Neural cell (in vitro differentiated cells): Measurements from ENCODE around the gene LIPC. TPM values are rescaled to one million over a fixed set of nuclear protein-coding genes. Genes with fewer than 3 reads are reported as not detected.

Experiments used
- H2AFZ ChIP-seq: fragments of 200-600, 300-800 bp; sonication (generic), shearing (Covaris generic); 2 replicates; pipeline ENCODE4 v1.6.0; 2014; ENCODE audit warnings: low read depth, mild to moderate bottlenecking, antibody characterized with exemption, low read length, moderate library complexity
- H3F3A ChIP-seq: fragments of 200-600 bp; shearing (Covaris generic); 2 replicates; pipeline ENCODE4 v1.6.1; 2016; ENCODE audit warnings: mild to moderate bottlenecking, moderate library complexity, mixed read lengths, antibody characterized with exemption, low read length; ENCODE audit not compliant: insufficient read depth, poor library complexity, severe bottlenecking
- H3K27ac ChIP-seq: fragments of 200-600, 300-800 bp; sonication (generic), shearing (Covaris generic); 2 replicates; pipeline ENCODE4 v1.5.1; 2014; ENCODE audit warnings: mild to moderate bottlenecking, low read length, moderate library complexity
- H3K27me3 ChIP-seq: fragments of 300-800, 200-600 bp; sonication (generic), shearing (Covaris generic); 2 replicates; pipeline ENCODE4 v1.6.0; 2014; ENCODE audit warnings: mild to moderate bottlenecking, low read depth, low read length, moderate library complexity; ENCODE audit not compliant: insufficient read depth
- H3K36me3 ChIP-seq: fragments of 300-800, 200-600 bp; sonication (generic), shearing (Covaris generic); 2 replicates; pipeline ENCODE4 v1.5.1; 2014; ENCODE audit warnings: mild to moderate bottlenecking, antibody characterized with exemption, low read length, moderate library complexity; ENCODE audit not compliant: insufficient read depth
- H3K4me2 ChIP-seq: fragments of 300-800, 200-600 bp; sonication (generic), shearing (Covaris generic); 2 replicates; pipeline ENCODE4 v1.6.0; 2014; ENCODE audit warnings: mild to moderate bottlenecking, low read length
- H3K4me3 ChIP-seq: fragments of 300-800, 200-600 bp; sonication (generic), shearing (Covaris generic); 2 replicates; pipeline ENCODE4 v1.5.1; 2014; ENCODE audit warnings: mild to moderate bottlenecking, low read length, moderate library complexity
- H3K79me2 ChIP-seq: fragments of 200-600 bp; shearing (Covaris generic); replicated peaks from 2 replicates; pipeline ENCODE4 v1.6.0; 2014; ENCODE audit warnings: mild to moderate bottlenecking, low read length, moderate library complexity; ENCODE audit not compliant: insufficient read depth
- H3K9ac ChIP-seq: fragments of 300-800, 200-600 bp; sonication (generic), shearing (Covaris generic); 2 replicates; pipeline ENCODE4 v1.6.1; 2016; ENCODE audit warnings: mild to moderate bottlenecking, low read length, mixed read lengths
- H3K9me2 ChIP-seq: fragments of 200-600 bp; shearing (Covaris generic); 2 replicates; pipeline ENCODE4 v1.6.1; 2016; ENCODE audit warnings: mild to moderate bottlenecking, low read length, mixed read lengths; ENCODE audit not compliant: insufficient read depth
- H3K9me3 ChIP-seq: fragments of 200-600, 300-800 bp; sonication (generic), shearing (Covaris generic); 2 replicates; pipeline ENCODE4 v1.6.1; 2016; ENCODE audit warnings: mild to moderate bottlenecking, mixed run types, low read length, moderate library complexity, mixed read lengths
- H4K20me1 ChIP-seq: fragments of 200-600 bp; shearing (Covaris generic); 2 replicates; pipeline ENCODE4 v1.6.1; 2016; ENCODE audit warnings: mild to moderate bottlenecking, mixed run types; ENCODE audit not compliant: insufficient read depth
- CTCF ChIP-seq: fragments of 450-650 bp; IDR thresholded peaks from 2 replicates; pipeline ENCODE4 v1.5.1; 2014; ENCODE audit warnings: antibody characterized with exemption, mild to moderate bottlenecking, moderate library complexity; ENCODE audit not compliant: poor library complexity, severe bottlenecking
- EP300 ChIP-seq: fragments of 450-650 bp; conservative IDR thresholded peaks from 2 replicates; pipeline ENCODE4 v1.6.1; 2014; ENCODE audit warnings: antibody characterized with exemption, mild to moderate bottlenecking, moderate library complexity; ENCODE audit not compliant: poor library complexity, severe bottlenecking
- EZH2 ChIP-seq: fragments of 200-600, 300-800 bp; shearing (Covaris generic), sonication (generic); IDR thresholded peaks from 2 replicates; pipeline ENCODE4 v1.6.1; 2014; ENCODE audit warnings: antibody characterized with exemption, low read length, borderline replicate concordance, mild to moderate bottlenecking; ENCODE audit not compliant: insufficient read depth, poor library complexity, severe bottlenecking
- MXI1 ChIP-seq: fragments of 450-650 bp; conservative IDR thresholded peaks from 2 replicates; pipeline ENCODE4 v1.6.1; 2014; ENCODE audit warnings: antibody characterized with exemption, mild to moderate bottlenecking; ENCODE audit not compliant: poor library complexity, severe bottlenecking
- POLR2AphosphoS5 ChIP-seq: IDR thresholded peaks from 2 replicates; pipeline ENCODE4 v1.6.1; 2012
- RAD21 ChIP-seq: fragments of 450-650 bp; conservative IDR thresholded peaks from 2 replicates; pipeline ENCODE4 v1.6.1; 2014; ENCODE audit warnings: antibody characterized with exemption, mild to moderate bottlenecking, moderate library complexity
- SMC3 ChIP-seq: fragments of 450-650 bp; conservative IDR thresholded peaks from 2 replicates; pipeline ENCODE4 v1.6.1; 2014; ENCODE audit warnings: antibody characterized with exemption, mild to moderate bottlenecking, moderate library complexity; ENCODE audit not compliant: poor library complexity
- TAF1 ChIP-seq: IDR thresholded peaks from 2 replicates; pipeline ENCODE4 v1.6.1; 2012; ENCODE audit warnings: low read depth
- polyA plus RNA-seq: library from polyadenylated mRNA; depleted of rRNA; stranded (reverse); fragments of >200 nt; gene quantifications from 2 replicates; pipeline ENCODE4 v1.2.3, GENCODE V29; 2014
- TF ChIP-seq, protein P1 (sequence below): IDR thresholded peaks from 2 replicates; pipeline ENCODE4 v1.6.1; 2012; ENCODE audit warnings: borderline replicate concordance

LIPC gene
- polyA plus RNA-seq, 1 donor from 2014 or later: not detected

DNA sequence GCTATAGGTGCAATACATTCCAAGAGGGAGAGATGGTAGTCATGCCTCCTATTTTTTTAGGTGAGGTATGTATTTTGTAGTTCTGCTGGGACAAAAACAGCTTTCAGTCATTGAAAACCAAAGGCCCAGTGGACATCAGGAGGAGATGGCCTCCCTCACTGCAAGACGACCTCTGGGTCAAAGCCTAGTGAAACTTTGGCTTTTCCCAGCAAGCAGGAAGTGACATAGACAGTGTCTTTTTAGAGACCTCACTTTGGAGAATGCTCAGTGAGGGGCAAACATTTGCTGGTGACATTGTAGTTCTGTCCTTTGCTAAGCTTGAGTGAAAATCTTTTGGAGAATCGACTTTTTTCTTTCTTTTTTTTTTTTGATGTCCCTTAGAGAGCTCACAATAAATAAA, 27.3 kb downstream of the LIPC start:
- no peaks in the 10 kb centered on the region for H3K27me3 ChIP-seq
- H3K9ac ChIP-seq: no peak overlapping the region
- H3K4me3 ChIP-seq: no peak overlapping the region
- no peaks in the 10 kb centered on the region for H3F3A ChIP-seq
- H2AFZ ChIP-seq: no peak overlapping the region
- TF ChIP-seq EP300: no peak
- no peak for TF ChIP-seq MXI1
- no peak for TF ChIP-seq TAF1
- TF ChIP-seq, protein P1, sequence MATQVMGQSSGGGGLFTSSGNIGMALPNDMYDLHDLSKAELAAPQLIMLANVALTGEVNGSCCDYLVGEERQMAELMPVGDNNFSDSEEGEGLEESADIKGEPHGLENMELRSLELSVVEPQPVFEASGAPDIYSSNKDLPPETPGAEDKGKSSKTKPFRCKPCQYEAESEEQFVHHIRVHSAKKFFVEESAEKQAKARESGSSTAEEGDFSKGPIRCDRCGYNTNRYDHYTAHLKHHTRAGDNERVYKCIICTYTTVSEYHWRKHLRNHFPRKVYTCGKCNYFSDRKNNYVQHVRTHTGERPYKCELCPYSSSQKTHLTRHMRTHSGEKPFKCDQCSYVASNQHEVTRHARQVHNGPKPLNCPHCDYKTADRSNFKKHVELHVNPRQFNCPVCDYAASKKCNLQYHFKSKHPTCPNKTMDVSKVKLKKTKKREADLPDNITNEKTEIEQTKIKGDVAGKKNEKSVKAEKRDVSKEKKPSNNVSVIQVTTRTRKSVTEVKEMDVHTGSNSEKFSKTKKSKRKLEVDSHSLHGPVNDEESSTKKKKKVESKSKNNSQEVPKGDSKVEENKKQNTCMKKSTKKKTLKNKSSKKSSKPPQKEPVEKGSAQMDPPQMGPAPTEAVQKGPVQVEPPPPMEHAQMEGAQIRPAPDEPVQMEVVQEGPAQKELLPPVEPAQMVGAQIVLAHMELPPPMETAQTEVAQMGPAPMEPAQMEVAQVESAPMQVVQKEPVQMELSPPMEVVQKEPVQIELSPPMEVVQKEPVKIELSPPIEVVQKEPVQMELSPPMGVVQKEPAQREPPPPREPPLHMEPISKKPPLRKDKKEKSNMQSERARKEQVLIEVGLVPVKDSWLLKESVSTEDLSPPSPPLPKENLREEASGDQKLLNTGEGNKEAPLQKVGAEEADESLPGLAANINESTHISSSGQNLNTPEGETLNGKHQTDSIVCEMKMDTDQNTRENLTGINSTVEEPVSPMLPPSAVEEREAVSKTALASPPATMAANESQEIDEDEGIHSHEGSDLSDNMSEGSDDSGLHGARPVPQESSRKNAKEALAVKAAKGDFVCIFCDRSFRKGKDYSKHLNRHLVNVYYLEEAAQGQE: no peak
- TF ChIP-seq POLR2AphosphoS5: no peak
- no peak for TF ChIP-seq CTCF
- TF ChIP-seq RAD21: no peak
- H3K79me2 ChIP-seq: no peaks in the 10 kb centered on the region
- no peak overlapping the region for H3K27ac ChIP-seq
- no peaks in the 10 kb centered on the region for H3K9me2 ChIP-seq
- no peaks in the 10 kb centered on the region for H3K9me3 ChIP-seq
- H3K4me2 ChIP-seq: no peak overlapping the region
- H3K36me3 ChIP-seq: no peaks in the 10 kb centered on the region
- no peaks in the 10 kb centered on the region for H4K20me1 ChIP-seq

- Histone ChIP-seq H3K4me2 (no peak overlapping the region), H3K36me3 (no peaks in the 10 kb centered on the region), H3K9ac (no peak overlapping the region), H3F3A (no peaks in the 10 kb centered on the region), H4K20me1 (no peaks in the 10 kb centered on the region), H3K79me2 (no peaks in the 10 kb centered on the region), H3K27ac (no peak overlapping the region), H2AFZ (no peak overlapping the region), H3K27me3 (no peaks in the 10 kb centered on the region), H3K9me2 (no peaks in the 10 kb centered on the region), H3K9me3 (no peaks in the 10 kb centered on the region), H3K4me3 (no peak overlapping the region)
- TF ChIP-seq RAD21 (no peak), EZH2 (no peak), SMC3 (no peak), EP300 (no peak), MXI1 (no peak), TAF1 (no peak), CTCF (no peak), POLR2AphosphoS5 (no peak)
- TF ChIP-seq, protein P1: no peak
Observed at GRCh38 chr15:58459560-58459959, 27.8 kb downstream of the LIPC start.
